Amniotic epithelial cell (primary cell): ENCODE data around the gene SEC16B.
A peak's percentile ranks its signal among the peaks of the same experiment; 100 is the strongest.

ENCODE experiments used
- DNase-seq: peaks from one replicate; pipeline ENCODE4 v3.0.0-alpha.2; 2010; ENCODE audit warnings: low read depth

Gene SEC16B, protein sequence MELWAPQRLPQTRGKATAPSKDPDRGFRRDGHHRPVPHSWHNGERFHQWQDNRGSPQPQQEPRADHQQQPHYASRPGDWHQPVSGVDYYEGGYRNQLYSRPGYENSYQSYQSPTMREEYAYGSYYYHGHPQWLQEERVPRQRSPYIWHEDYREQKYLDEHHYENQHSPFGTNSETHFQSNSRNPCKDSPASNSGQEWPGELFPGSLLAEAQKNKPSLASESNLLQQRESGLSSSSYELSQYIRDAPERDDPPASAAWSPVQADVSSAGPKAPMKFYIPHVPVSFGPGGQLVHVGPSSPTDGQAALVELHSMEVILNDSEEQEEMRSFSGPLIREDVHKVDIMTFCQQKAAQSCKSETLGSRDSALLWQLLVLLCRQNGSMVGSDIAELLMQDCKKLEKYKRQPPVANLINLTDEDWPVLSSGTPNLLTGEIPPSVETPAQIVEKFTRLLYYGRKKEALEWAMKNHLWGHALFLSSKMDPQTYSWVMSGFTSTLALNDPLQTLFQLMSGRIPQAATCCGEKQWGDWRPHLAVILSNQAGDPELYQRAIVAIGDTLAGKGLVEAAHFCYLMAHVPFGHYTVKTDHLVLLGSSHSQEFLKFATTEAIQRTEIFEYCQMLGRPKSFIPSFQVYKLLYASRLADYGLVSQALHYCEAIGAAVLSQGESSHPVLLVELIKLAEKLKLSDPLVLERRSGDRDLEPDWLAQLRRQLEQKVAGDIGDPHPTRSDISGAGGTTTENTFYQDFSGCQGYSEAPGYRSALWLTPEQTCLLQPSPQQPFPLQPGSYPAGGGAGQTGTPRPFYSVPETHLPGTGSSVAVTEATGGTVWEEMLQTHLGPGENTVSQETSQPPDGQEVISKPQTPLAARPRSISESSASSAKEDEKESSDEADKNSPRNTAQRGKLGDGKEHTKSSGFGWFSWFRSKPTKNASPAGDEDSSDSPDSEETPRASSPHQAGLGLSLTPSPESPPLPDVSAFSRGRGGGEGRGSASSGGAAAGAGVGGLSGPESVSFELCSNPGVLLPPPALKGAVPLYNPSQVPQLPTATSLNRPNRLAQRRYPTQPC

DNA sequence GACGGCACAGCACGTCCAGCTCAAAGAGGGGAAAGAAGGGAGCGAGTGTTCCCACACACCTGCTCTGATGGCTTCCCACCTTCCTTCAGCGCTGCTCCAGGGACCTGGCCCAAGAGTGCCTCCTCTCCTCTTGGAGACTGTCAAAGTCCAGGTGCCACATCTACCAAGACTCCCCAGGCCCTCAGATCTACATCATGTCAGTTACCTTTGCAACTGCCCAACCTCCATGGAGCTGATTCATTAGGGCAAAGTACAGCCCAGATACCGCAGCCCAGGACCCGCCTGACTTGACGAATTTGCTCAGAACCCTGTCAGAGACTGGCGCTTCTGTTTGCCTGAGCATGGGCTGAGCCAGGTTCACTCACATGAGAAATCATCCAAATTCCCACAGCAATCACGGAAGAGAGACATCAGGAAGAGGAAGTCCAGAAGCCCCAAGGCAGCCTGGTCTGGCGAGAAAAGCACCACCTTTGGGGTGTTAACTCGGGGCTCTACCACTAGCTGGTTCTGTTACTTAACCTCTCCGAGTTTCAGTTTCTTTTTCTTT is at the start of gene SEC16B:
Gene SEC16B (minus strand): TSS at position 234 of the 547 bp plus-strand sequence. CDS start 2,077 bp downstream, outside the sequence.
- DNase-seq: peak; percentile 44

DNA sequence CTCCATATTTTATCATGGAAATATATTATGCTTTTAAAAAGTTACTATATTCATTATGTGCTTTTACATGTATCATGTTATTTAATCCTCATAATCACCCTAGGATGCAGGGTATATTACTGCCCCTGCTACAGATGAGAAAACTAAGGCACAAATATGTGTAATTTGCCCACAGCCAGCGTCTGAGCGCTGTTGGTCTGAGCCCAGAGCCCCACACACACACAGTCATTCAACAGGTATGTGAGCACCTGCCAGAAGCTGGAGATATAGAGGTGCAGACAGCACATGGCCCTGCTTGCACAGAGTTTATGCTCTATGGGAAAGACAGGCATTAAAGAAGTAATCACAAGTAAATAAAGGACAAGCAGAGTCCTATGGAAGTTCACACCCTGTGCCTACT is 49.8 kb upstream of the SEC16B start:
- no peak for DNase-seq

DNA sequence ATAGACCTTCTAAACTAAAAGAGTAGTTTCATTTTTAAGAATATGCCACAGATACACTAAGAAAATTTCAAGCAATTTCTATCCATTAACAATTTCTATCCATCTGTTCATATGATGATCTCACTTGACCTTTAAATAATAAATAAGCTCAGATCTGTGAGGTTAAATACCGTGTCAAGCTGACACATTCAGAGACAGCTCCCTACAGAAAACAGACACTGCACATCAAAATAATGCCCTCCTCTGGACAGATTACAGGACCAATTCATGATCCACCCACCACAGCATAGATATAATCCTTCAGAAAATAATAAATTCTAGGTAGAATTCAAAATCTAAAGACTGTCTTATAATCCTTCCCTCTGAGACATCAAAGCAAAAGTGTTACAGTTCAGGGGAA is 49.4 kb upstream of the SEC16B start:
- no peak for DNase-seq

DNA sequence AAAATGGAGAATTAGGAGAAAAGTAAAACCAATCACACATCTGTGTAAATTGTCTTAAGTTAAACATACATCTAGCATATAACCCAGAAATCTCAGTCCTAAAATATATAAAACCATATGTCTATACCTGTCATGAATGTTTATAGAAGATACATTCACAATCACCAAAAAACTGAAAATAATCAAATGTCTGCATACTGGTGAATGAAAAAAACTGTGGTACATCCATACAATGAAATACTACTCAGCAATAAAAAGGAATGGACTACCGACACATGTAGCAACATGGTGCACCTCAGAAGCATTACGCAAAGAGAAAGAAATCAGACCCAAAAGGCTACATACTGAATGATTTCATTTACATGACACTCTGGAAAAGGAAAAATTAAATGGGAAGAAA is 47.7 kb upstream of the SEC16B start:
- no peak for DNase-seq

DNA sequence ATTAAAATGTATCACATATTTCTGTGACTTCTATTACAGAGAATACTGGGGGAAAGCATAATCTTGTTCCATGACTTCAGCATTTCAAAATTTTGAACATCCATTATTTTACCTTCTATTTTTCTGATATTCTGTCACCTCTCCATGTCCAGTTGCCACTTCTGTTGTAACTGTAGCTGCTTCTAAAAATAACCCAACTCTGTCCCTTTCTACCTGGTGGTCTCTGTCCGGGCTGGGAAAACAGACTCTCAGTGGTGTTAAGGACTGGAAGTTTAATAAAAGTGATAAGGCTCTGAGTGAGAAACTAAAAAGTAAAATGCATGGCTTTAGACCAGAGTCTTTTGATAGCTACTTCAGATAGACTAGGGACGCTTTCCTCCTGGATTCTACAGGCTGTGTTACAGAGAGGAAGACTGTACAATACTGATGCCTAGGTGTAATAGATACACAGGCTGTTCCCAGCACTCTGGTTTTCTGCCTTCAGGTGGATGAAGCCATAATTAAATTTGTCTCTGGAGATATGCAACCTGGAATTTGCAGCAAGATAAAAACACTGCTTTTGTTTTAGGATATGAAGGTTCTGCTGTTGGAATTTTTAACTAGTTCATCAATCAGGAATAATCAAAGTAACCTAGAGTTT is 42.1 kb upstream of the SEC16B start:
- no peak for DNase-seq

DNA sequence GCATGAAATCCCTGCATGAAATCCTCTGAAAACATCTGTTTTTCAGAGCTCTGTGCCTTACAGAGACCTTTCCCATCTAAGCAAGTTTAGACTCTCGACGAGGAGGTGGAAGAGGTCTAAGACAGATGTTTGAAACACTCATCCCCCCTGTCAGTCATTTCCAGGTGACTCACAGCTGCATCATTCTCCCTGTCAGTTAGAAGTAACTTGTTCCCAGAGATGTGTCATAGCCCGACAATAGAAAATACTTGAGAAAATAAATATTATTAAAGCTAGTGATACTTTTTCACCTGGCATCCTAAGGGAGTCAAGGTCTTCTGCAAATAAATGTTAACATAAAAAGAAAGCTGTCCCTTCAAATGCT is 41.6 kb upstream of the SEC16B start:
- peak; percentile 66 for DNase-seq

DNA sequence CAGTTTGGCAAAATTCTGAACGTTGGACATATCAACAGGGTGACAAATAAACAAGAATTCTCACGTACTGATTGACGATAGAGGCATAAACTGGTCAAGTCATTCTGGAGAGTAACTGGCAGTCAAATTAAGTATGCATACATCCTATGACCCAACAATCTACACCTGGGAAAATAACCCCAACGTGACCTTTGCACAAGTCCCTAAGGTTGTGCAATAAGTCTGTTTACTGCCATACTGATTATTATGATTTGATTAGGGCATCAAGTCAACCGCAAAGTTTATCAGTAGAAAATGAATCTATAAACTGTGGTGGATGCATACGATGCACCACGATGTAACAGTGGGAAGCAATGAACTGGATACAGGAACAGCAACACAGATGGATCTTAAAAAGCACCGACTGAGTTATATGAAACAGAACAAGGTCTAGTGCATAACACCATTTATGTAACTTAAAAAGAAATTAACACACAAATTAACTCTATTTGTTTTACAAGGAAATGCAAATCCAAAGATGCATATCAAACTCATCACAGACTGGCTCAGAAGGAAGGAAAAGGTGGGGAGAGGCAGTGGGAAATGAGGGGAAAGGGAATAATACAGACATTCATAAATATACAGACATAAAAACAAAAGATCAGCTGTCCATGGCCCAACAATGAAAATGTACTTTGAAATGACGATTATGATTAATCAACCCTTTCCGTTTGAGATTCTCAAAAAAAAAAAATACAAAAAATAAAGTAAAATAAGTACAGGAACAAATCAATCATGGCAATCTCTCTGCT is 41.0 kb upstream of the SEC16B start:
- DNase-seq: no peak

DNA sequence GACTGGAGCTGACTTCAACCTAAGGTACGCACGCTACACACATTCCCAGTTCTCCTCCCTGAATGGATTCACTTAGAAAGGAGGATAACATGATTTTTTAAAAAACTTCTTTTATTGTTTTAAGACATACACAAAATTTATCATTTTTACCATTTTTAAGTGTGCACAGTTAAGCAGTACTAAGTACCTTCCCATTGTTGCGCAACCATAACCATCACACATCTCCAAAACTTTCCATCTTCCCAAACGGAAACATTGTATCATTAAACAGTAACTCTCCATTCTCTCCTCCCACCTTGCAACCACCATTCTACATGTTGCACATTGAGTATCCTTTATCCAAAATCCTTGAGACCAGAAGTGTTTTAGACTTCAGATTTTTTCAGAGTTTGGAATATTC is 36.2 kb upstream of the SEC16B start:
- DNase-seq: no peak

DNA sequence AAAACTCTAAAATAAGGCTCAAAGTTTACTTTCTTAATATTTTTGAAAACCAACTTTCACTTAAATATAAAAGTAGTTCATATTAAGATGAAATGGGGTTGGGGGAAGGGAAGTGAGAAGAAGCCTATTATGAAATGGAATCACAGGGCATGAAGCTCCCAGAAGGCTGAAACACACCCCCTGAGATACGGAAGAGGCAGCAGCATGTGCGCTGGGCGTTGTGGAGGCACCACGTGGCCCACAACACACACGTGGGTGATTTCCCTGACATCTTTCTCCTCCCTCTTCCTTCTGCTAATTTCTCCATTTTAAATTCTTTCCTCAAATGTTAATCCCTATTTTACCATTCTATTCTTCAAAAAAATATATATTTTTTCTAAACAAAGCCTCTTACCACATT is 35.6 kb upstream of the SEC16B start:
- no peak for DNase-seq

DNA sequence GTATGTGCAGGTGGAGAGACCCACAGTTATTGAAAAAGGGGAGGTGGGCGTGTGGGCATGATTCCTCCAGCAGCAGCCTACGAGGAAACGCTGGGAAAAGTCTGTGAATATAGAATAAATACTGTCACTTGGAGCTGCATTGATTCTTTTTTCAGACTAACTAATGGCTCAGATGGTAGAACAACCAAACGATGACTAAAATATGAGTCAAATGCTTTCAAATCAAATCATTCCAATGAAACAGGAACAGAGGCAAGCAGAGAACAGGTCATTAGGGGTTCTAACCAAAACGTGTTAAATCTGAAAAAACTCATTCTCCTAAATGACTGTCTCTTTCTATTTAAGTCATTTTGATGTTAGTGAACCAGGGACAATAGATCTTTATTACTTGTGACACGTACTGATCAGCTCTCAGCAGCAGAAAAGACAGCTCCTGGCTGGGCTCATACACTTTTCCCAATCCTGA is 35.1 kb upstream of the SEC16B start:
- no peak for DNase-seq

DNA sequence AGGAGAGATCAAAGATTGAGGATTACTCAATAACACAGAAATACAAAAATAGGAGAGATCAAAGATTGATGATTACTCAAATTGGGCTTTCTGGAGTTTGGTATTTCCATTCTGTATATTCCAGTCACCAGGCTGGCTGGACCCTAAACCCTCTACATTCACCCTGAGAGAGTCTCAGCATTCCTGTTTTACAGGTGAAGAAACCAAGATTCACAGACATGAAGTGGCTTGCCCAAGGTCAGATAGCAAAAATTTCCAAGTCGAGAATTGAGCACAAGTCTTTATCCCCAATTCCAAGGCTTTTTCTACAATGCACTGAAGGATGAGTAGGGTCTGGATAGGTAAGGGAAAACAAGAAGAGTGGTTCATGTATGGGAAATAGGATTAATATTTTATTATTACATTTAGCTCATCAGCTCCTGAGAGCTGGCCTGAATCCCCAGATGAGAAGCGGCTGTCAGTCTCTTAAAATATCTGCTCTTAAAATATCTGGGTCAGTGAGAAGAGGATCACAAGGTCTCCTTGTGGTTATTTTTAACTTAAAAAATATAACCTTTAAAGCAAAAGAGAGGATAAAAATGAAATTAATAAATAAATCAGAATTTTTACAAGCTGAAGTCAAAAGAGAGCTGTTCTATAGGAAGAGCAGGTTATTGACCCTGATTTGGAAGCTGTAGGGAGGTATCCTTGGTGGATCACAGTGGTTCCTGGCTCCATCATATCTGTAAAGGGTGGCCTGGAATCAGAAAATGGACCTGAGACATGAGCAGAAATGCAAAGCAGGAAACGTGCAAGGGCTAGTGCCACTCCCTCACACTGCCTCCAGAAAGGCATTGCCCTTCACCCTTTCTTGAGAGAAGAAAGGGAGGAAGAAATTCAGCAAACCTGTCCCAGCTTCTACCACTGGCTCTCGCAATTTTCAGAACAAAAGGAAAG is 29.1 kb upstream of the SEC16B start:
- no peak for DNase-seq

DNA sequence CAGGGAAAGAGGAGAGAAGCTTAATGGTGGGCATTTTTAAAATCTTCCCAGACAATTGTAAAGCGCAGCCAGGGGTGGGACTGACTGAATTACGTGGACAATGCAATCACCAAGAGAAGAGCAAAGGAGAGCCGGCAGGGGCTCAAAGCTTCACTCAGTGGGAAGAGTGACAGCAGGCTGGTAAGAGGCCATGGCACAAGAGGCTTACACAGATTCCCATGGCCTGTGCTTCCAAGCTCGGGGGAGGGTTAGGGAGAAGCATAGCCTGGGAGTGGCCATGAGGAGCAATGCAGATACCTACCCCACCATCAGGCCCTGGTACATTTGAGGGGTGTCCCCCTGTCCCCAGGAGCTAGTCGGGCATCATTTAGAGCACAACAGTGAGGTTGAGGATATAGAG is 27.1 kb upstream of the SEC16B start:
- DNase-seq: no peak

DNA sequence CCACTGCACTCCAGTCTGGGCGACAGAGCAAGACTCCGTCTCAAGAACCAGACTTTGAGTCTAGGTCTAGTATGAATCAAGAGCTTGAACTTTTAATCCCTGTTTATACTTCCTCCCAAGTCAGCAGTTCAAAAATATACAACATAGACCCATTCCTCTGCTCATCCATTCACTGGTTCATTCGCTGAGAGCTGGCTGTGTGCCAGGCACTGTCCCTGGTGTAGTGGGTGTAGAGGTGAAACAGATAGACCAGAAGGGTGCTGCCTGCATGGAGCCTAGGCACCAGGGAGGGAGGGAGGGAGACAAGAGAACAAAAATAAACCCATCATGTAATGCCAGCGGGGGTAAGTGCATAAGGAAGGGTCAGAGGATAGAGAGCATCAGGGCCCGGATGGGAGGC is 25.5 kb upstream of the SEC16B start:
- DNase-seq: no peak

DNA sequence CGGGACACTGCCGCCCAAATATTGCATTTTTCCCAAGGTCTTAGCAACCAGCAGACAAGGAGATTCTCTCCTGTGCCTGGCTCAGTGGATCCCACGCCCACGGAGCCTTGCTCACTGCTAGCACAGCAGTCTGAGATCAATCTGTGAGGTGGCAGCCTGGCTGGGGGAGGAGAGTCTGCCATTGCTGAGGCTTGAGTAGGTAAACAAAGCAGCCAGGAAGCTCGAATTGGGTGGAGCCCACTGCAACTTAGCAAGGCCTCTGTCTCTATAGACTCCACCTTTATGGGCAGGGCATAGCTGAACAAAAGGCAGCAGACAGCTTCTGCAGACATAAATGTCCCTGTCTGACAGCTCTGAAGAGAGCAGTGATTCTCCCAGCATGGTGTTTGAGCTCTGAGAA is 16.4 kb upstream of the SEC16B start:
- peak; percentile 44 for DNase-seq

DNA sequence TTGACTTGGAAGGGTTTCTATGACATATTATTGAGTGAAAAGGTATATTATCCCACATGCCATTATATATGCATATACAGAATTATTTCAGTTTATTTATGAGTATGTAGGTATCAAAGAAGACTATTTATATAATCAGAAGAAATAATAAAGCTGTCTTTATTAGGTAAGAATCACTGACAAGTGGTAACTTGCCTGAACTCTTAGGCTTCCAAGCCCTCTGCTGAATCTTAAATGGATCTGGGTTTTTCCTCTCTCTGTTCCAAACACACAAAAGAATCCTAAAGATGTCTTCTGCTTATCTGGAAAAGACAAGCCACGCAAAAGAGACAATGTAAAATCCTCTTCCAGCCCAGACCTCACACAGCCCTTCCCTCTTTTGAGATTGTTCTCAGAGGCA is 14.9 kb upstream of the SEC16B start:
- DNase-seq: no peak

DNA sequence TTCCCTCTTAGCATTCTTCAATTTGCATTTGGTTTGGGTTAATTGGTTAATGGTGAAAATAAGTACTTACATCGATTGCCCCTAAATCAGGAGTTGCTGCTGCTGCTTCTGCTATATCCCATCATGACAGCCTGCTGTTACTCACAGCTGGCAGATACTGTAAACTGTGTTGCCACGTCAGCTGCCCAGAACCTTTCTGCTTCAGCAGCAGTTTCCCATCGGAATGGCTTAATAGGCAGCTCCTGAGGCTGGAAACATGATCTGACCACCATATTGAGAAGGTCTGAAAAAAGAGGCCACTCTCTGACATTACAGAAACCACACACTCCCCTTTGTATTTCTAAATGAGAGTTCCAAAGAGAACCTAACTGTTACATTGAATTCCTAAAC is 14.3 kb upstream of the SEC16B start:
- peak; percentile 94 for DNase-seq

DNA sequence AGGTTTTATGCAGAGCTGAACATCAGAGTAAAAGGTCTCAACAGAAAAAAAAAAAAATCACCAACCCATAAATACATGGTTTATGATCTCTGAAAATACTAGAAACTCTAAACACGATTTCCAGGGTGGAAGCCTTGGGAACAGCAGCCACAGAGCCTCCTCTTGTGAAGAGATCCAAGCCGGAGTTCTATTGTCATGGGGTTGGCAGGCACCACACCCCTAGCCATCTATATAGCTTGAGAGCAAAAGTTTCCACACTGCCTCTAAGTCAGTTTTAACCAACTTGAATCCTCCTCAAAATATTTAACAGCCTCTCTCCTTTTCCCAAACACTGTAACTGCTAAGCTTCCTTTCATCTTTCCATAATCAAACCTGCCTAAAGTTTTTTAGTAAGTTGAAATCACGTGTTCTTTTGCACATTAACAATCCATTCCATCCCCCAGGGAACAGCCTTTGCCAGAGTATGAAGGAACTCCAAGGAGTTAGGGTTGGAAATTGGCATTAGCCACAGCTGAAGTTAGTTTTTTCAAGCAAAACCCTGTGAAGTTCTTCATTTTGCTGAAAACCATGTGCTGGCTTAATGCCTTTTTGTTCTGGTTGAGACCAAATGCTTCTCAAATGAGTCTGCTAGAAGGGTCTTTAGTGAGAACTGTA is 13.8 kb upstream of the SEC16B start:
- DNase-seq: no peak

DNA sequence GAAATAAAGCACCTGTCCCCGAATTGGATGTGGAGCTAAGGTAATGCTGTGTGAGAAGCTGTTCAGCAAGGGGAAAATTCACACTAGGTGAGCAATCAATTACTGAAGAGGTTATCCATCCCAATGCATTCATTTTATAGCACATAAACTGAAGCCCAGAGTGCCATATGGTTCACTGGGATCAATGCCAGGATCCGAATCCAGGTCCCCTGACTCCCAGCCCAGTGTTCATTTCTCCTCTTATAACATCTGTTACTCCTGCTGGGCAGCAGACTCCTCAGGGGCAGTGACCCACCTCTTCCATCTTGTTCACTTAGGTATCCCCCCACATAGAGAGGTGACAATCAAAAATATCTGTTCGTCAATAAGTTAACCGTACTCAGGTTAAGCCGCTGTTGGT is 13.2 kb upstream of the SEC16B start:
- no peak for DNase-seq

DNA sequence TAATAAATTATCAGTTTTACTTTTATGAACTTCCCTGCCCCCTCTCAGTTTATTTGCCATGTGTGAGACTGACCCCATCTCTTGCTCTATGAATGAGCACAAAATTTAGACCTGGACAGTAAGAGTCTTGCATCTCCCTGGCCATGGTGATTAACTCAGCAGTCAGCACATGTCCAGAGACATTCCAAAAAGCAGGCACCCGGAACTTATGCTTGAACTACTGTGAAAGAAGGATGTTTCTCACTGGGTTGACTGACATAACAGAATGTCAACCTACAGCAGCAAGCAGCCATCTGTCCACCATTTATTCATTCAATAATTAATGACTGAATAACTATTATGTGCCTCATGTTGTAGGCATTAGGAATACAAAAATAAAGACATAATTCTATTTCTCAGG is 11.3 kb upstream of the SEC16B start:
- DNase-seq: no peak

DNA sequence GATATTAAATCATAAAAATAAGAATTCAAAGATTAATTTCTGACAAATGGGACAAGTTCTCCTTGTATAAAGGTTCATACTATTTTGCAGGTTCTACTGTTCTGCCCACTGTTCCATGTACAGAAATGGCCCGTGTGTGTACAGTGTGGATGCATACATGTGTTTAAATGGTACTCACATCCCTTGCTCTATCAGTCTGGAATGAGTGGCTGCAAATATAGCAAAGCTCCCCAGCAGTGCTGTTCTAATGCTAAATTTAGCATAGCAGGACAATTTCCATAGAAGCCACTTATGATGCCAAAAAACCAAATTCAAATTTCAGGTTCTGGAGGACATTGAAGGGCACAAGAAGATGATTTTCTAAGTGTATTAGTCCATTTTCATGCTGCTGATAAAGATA is 9.4 kb upstream of the SEC16B start:
- DNase-seq: no peak
